HG03439 (cell line): ENCODE measurements around the gene CPA5.
"Not testable (repeated sequence)": the region's sequence is repeated elsewhere in the genome, so short reads cannot be mapped to it uniquely, and the experiment has no call there.

Experiments
- ATAC-seq: cut with Tn5 transposase; IDR thresholded peaks from one replicate; pipeline ENCODE4 v1.9.1; 2021; ENCODE audit warnings: mild to moderate bottlenecking, moderate library complexity; ENCODE audit not compliant: unreplicated experiment

The CPA5 gene

GRCh38 chr7:130358471-130358870 lies 13.9 kb downstream of the CPA5 start:
- no peak for ATAC-seq

DNA sequence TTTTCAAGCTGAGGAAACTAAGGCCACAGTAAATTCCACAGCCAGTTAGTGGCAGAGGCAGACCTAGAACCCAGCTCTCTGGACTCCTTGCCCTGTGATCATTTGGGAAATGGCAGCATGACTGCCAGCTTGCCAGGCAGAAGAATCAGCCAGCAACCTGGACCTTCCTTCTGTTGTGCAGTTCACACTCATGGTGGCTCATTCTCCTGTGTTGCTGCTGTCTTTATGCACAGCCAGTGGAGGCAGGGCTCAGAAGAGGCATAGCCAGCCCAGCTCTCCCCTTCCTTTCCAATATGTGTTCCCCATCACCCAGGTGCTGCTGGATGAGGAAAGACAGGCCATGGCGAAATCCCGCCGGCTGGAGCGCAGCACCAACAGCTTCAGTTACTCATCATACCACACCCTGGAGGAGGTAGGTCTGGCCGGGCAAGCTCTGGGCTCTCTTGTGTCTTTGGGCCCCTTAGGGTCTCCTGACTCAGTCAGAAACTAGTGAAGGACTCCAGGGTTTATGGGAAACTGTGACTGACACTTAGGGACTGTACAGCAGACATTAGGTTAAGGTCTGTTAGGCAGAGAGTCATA lies 14.8 kb downstream of the CPA5 start:
- no peak for ATAC-seq

GRCh38 chr7:130360518-130360917 lies 15.9 kb downstream of the CPA5 start:
- ATAC-seq = no peak

DNA sequence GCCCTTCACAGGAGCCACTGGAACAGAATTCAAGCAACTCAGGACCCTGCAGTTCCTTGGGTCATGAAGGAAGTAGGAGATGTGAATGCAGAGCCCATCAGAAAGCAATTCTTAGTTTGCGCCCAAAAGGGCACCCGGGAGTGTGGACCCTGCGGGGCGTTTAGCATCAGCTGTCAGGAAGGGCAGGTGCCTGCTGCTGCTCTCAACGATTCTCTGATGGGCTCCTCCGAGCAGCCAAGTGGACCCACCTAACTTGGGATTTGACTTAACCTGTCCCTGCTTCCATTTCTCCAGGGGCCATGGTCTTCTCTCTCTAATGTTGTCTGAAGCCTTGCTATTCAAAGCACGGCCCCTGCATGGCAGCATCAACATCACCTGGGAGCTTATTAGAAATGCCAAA lies 17.1 kb downstream of the CPA5 start:
- no peak for ATAC-seq

DNA sequence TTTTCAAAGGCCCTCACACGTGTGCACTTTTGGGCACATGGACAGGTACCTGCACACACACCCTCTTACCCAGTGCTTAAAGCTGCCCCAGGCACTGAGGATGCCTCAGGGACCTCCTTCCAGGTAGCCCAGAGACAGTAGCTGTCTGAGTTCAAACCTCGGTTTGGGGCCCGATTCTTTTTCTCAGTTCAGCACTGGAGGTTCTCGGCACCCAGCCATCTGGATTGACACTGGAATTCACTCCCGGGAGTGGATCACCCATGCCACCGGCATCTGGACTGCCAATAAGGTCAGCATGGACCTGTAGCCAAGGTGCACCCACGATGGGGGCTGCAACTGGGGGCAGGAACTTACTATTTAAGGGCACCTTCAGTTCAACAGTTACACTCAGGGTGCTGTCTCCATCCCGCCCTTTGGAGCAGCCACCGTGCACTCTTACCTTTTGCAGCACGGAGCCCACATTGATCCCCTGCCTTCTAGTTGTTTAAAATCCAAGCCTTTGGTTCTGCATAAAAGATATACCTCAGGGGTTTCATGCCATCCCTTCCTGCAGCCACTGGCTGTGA lies 17.7 kb downstream of the CPA5 start:
- ATAC-seq = no peak

DNA sequence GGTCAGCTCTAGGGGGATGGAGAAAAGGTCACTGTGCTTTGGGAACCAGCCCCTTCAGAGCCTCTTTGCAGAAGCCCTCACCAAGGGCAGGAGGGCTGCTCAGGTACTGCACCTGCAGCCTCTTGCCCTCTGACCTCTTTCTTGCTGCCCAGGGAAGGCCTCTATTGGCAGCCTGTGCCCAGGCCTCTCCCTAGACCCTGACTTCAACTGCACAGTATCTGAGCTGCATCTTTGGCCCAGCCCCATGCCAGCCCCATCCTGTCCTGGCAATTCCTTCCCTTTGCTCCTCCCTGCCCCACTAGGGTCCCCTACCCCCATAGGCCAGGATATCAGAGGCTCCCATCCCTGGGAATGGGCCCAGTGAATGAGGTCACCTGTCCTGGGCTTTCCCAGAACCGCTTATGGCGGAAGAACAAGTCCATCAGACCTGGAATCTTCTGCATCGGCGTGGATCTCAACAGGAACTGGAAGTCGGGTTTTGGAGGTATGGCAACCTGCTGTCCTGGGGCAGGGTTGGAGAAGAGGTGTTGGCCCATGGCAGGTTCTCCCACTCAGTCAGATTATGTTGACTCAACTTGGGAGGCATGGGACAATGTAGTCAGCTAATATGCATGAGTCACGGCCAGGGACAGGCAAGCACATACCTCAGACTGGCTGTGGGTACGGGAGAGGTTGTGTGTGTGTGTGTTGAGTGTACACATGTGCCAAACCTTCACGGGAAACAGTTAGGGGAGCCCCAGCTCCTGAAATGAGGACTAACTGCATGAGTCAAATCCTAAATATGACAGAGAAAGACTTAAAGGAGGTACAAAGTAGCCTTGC lies 18.6 kb downstream of the CPA5 start:
- no peak for ATAC-seq

- no peak for ATAC-seq
Measured at GRCh38 chr7:130364451-130364850, 19.8 kb downstream of the CPA5 start.

DNA sequence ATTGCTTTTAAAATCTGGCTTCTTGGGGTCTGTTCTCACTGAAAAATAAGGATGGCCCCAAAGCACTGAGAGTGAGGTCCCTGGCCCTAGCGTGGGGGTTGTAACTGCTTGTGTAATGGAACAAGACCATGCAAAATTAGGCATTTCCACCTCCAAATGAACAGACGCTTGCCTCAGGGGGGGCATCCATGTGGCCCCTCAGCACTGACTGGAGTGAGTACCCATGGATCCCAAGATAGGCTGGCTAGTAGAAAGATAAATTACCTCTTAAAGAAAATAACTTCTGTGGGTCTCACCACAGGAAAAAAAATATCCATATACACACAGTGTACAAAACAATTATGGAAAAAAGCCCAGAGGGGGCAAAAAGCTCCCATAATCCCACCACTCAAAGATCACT lies 20.5 kb downstream of the CPA5 start:
- ATAC-seq = no peak

DNA sequence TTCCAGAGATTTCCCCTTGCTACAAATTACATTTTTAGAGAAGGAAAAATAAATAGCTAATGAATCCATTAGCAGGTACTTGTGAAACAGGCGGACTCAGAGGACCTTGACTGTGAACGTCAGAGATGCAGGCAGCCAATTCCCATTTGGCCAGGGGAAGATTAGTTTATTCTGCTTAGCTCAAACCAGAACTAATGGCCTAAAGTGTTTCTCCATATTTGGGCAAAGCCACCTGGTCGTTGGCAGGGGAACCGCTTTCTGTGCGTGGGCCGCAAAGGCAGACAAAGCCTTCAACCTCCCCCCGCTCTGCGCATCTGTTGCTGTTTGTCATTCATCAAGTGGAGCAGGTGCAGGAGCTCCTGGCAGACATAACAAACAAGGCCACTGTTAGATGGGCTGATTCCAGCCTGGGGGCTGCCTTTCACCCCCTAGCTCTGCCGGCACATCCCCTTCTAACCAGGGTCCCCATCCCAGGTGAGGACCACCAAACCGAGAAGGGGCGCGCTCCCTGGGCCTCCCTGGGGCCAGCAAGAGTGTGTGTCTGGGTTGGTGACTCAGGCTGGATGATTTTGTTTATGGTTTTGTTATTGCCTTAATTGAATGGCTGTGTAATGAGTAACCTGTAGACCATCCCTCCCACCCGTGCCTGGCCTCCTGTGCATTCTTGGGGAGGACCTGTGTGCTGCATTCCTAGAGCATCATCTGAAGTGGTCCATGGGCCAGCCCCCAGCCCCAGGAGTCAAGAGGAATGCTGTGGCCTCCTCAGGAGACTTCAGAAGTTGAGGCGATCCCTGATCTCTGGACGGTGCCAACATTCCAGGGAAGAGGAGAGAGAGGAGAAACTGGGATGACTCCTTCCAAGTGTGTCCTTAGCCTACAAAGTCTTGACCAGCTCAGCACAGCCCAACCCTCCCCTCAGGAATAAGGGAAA lies 21.2 kb downstream of the CPA5 start:
- no peak for ATAC-seq

- ATAC-seq = no peak
Measured at GRCh38 chr7:130366564-130366963, 21.9 kb downstream of the CPA5 start.

DNA sequence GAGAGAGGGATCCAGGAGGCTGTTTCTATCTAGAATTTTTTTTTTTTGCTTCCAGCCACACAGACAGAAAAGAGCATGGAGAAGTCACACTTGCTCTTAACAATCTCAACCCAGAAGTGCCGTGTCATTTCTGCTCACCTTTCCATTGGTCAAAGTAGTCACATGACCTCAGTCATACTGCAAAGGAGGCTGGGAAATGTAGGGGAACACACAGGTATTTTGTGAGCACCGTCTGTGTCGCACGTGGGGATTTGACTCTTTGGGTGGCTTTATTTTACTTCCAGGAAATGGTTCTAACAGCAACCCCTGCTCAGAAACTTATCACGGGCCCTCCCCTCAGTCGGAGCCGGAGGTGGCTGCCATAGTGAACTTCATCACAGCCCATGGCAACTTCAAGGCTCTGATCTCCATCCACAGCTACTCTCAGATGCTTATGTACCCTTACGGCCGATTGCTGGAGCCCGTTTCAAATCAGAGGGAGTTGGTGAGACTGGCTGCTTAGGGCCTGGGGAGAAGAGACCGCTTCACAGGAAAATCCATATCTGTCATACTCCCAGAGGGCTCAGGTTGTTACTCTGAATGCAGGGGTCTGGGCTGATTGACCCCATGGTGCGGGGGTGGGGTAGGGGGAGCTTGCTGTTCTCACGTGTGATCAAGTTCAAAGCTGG lies 22.6 kb downstream of the CPA5 start:
- ATAC-seq = no peak

GRCh38 chr7:130367836-130368746 lies 23.5 kb downstream of the CPA5 start:
- ATAC-seq = no peak

DNA sequence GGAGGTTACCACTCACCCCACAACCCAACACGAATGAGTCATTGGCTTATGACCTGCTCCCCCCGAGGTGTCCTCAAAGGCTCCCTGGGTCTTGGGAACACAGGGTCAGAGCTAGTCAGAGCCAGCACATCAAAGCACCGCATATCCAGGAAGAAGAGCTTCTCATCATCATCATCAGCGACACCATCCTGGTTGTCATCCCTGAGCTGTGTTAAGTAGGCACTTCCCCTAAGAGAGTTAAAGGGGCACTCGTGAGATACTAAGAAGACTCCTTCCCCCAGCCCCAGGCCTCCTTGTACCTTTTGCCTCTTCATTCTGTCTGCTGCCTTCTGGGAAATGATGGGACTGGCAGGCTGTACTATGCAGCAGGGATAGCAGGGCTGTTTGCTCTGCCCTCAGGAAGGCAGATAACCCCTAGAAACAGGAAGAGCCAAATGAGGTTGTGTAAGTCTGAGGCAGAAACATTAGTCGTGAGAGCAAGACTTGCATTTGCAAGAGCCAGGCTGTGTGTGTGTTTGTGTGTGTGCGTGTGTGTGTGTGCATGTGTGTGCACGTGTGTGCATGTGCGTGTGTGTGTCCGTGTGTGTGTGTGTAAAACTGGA lies 24.6 kb downstream of the CPA5 start:
- ATAC-seq = no peak

DNA sequence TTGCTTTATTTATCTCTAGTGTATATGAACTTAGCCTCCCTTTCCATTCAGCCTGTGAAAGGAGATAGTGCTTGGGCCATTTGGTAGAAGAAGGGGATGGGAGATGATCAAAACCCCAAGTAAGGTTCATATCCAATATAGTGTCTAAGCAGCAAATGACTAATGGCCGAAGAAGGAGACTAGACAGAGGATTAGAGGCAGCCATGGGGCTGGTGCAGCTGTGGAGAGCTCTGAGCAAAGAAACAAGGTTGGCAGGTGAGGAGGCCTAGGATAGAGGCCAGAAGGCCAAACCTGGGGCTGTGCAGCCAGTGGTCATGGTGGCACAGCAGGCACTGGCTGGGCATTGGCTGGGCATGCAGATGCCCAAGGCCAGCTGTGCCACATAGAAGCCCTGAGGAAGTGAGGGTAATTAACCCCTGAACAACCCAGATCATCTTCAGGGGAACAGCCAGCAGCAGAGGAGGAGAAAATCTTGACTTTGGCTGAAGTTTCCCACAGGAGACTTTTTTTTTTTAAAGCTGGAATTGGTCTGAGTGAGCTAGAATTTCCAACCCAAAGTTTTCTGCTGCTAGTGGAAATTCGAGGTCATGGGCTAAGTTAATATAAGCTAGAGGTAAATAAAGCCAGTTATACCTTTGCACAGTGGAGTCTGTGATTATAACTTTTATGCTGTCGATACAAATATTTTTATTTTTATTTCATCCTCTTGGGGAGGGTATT lies 25.4 kb downstream of the CPA5 start:
- no peak for ATAC-seq

DNA sequence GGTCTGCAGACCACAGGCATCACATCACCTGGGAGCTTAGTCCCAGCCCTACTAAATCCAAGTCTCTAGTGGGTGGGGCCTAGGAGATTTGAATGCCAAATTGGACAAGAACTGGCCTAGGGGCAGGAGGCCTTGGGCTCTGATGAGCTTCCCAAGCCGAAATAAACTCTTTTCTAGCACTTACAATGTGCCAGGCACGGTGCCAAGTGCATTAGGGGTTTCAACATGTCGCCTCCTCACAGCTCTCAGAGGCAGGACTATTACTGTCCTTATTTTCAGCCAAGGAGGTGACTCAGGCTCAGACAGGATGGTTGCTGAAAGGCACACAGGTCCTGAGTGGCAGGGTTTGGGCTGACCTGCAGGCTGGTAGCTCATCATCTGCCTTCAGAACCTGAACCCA lies 26.4 kb downstream of the CPA5 start:
- ATAC-seq = no peak

DNA sequence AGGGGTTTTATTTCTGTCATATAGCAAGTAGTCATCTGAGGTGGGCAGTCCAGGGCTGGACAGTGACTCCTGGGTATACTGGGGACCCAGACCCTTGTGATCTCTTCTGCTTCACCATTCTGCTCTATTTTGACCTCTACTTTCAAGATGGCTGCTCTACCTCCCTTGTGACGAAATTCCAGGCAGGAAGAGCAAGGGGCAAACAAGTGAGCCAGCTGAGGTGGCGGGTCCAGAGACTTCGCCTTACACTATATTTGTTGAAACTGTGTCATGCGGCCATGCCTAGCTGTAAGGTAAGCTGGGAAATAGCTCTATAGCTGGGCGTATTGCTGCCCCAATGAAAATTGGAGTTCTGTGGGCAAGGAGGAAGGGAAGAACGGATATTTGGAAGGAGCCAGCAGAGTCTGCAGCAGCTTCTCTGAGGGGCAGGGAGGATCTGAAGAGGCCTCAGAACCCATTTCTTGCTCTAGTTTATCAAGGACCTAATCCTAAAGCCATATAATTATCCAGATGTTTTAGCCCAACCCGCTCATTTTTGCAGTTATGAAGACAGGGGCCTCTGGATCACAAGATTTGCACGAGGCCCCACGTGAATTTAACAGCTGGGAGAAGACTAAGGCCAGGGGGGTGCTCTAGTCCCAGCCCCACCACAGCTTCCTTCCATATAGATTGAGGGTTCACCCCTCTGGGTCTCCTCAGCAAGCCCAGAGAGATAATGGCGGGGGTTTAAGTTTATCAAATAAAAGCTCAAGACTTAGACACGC lies 28.0 kb downstream of the CPA5 start:
- no peak for ATAC-seq

GRCh38 chr7:130374507-130374906 lies 29.9 kb downstream of the CPA5 start:
- no peak for ATAC-seq

DNA sequence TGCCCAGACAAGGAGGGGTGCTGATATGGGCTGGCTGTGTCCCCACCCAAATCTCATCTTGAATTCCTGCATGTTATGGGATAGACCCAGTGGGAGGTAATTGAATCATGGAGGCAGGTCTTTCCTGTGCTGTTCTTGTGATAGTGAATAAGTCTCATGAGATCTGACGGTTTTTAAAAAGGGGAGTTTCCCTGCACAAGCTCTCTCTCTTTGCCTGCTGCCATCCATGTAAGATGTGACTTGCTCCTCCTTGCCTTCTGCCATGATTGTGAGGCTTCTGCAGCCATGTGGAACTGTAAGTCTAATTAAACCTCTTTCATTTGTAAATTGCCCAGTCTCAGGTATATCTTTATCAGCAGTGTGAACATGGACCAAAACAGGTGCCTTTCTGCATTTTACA lies 31.8 kb downstream of the CPA5 start:
- ATAC-seq = not testable (repeated sequence)
